Mucosa of rectum (tissue), 2 donors: ENCODE results near the gene GCNA.

ENCODE experiments used
- H3K27ac ChIP-seq, 2 donors: one replicate each; pipeline ENCODE4 v1.7.0; 2013; ENCODE audit warnings: inconsistent platforms in 2 of 2, low read depth in 2 of 2, low read length in 2 of 2
- H3K27me3 ChIP-seq, 2 donors: one replicate each; pipeline ENCODE4 v1.7.0; 2013; ENCODE audit warnings: low read length in 2 of 2; ENCODE audit not compliant: control insufficient read depth in 2 of 2, insufficient read depth in 2 of 2
- H3K36me3 ChIP-seq, 2 donors: one replicate each; pipeline ENCODE4 v1.7.0; 2013; ENCODE audit warnings: low read length in 2 of 2; ENCODE audit not compliant: control insufficient read depth in 2 of 2, insufficient read depth in 2 of 2
- H3K4me1 ChIP-seq, 2 donors: one replicate each; pipeline ENCODE4 v1.7.0; 2013; ENCODE audit warnings: low read length in 2 of 2, mild to moderate bottlenecking in 1 of 2; ENCODE audit not compliant: control insufficient read depth in 2 of 2, insufficient read depth in 2 of 2
- H3K4me3 ChIP-seq, 2 donors: one replicate each; pipeline ENCODE4 v1.7.0; 2013; ENCODE audit warnings: low read length in 2 of 2
- H3K9ac ChIP-seq, 2 donors: one replicate each; pipeline ENCODE4 v1.7.0; 2013; ENCODE audit warnings: low read length in 2 of 2, low read depth in 1 of 2, mild to moderate bottlenecking in 1 of 2
- H3K9me3 ChIP-seq, 2 donors: one replicate each; pipeline ENCODE4 v1.7.0; 2013; ENCODE audit warnings: low read length in 2 of 2; ENCODE audit not compliant: control insufficient read depth in 2 of 2
- donor health status: healthy.
- donor health status: Normal muscosa, but diverticular disease.

The GCNA gene

GRCh38 chrX:71622032-71622575, 43.9 kb downstream of the GCNA start:
- Histone ChIP-seq H3K9me3 (no peaks in the 10 kb centered on the region), H3K4me3 (no peak overlapping the region), H3K9ac (peak overlapping the region; percentile 34 to 67), H3K36me3 (no peaks in the 10 kb centered on the region), H3K4me1 (peaks cover 50 to 65% of the 10 kb centered on the region in 2 donors), H3K27ac (peak overlapping the region; percentile 95), H3K27me3 (peaks cover 0 to 6% of the 10 kb centered on the region in 2 donors)

GRCh38 chrX:71622576-71623450, 44.6 kb downstream of the GCNA start:
- peak overlapping the region; percentile 95 for H3K27ac ChIP-seq
- no peaks in the 10 kb centered on the region for H3K36me3 ChIP-seq
- peaks cover 47 to 61% of the 10 kb centered on the region in 2 donors for H3K4me1 ChIP-seq
- no peaks in the 10 kb centered on the region for H3K9me3 ChIP-seq
- peaks cover 0 to 6% of the 10 kb centered on the region in 2 donors for H3K27me3 ChIP-seq
- peak overlapping the region in 1 of 2 donors; percentile 9 for H3K4me3 ChIP-seq
- peak overlapping the region; percentile 35 to 70 for H3K9ac ChIP-seq

- H3K9me3 ChIP-seq, result no peaks in the 10 kb centered on the region
- H3K27me3 ChIP-seq, result peaks cover 0 to 6% of the 10 kb centered on the region in 2 donors
- H3K27ac ChIP-seq, result peak overlapping the region; percentile 95
- H3K4me3 ChIP-seq, result no peak overlapping the region
- no peaks in the 10 kb centered on the region for H3K36me3 ChIP-seq
- H3K9ac ChIP-seq, result peak overlapping the region; percentile 35 to 70
- H3K4me1 ChIP-seq, result peaks cover 41 to 55% of the 10 kb centered on the region in 2 donors
Observed at GRCh38 chrX:71623714-71624113, 45.5 kb downstream of the GCNA start.

- no peak overlapping the region for H3K27ac ChIP-seq
- no peaks in the 10 kb centered on the region for H3K9me3 ChIP-seq
- H3K27me3 ChIP-seq, result peaks cover 0 to 3% of the 10 kb centered on the region in 2 donors
- H3K9ac ChIP-seq, result no peak overlapping the region
- no peaks in the 10 kb centered on the region for H3K36me3 ChIP-seq
- peaks cover 33 to 42% of the 10 kb centered on the region in 2 donors for H3K4me1 ChIP-seq
- H3K4me3 ChIP-seq, result no peak overlapping the region
Observed at GRCh38 chrX:71625471-71625870, 47.2 kb downstream of the GCNA start.

GRCh38 chrX:71626576-71626975, 48.3 kb downstream of the GCNA start:
- Histone ChIP-seq H3K27ac (peak overlapping the region; percentile 68 to 72), H3K4me3 (no peak overlapping the region), H3K36me3 (no peaks in the 10 kb centered on the region), H3K4me1 (peaks cover 31 to 41% of the 10 kb centered on the region in 2 donors), H3K9me3 (no peaks in the 10 kb centered on the region), H3K27me3 (peaks cover 0 to 3% of the 10 kb centered on the region in 2 donors), H3K9ac (peak overlapping the region in 1 of 2 donors; percentile 48)

GRCh38 chrX:71627588-71628404, 49.6 kb downstream of the GCNA start:
- peaks cover 0 to 3% of the 10 kb centered on the region in 2 donors for H3K27me3 ChIP-seq
- peaks cover 20 to 30% of the 10 kb centered on the region in 2 donors for H3K4me1 ChIP-seq
- H3K9ac ChIP-seq, result no peak overlapping the region
- no peaks in the 10 kb centered on the region for H3K36me3 ChIP-seq
- H3K9me3 ChIP-seq, result no peaks in the 10 kb centered on the region
- no peak overlapping the region for H3K4me3 ChIP-seq
- peak overlapping the region in 1 of 2 donors; percentile 72 for H3K27ac ChIP-seq

GRCh38 chrX:71629467-71629866, 51.2 kb downstream of the GCNA start:
- Histone ChIP-seq H3K36me3 (no peaks in the 10 kb centered on the region), H3K9ac (no peak overlapping the region), H3K27me3 (peaks cover 0 to under 1% of the 10 kb centered on the region in 2 donors), H3K4me1 (peaks cover 9 to 16% of the 10 kb centered on the region in 2 donors), H3K9me3 (no peaks in the 10 kb centered on the region), H3K27ac (no peak overlapping the region), H3K4me3 (no peak overlapping the region)

GRCh38 chrX:71632923-71633657, 54.9 kb downstream of the GCNA start:
- H3K27me3 ChIP-seq, result no peaks in the 10 kb centered on the region
- H3K4me3 ChIP-seq, result no peak overlapping the region
- peaks cover 4 to 8% of the 10 kb centered on the region in 2 donors for H3K4me1 ChIP-seq
- H3K9me3 ChIP-seq, result no peaks in the 10 kb centered on the region
- H3K36me3 ChIP-seq, result no peaks in the 10 kb centered on the region
- no peak overlapping the region for H3K27ac ChIP-seq
- H3K9ac ChIP-seq, result no peak overlapping the region

- H3K4me3 ChIP-seq, result no peak overlapping the region
- no peak overlapping the region for H3K27ac ChIP-seq
- H3K9ac ChIP-seq, result no peak overlapping the region
- no peaks in the 10 kb centered on the region for H3K9me3 ChIP-seq
- no peaks in the 10 kb centered on the region for H3K27me3 ChIP-seq
- no peaks in the 10 kb centered on the region for H3K36me3 ChIP-seq
- H3K4me1 ChIP-seq, result peaks cover 4 to 8% of the 10 kb centered on the region in 2 donors
Observed at GRCh38 chrX:71634366-71634765, 56.1 kb downstream of the GCNA start.
